Measurements from ENCODE around the gene RRBP1.

RRBP1 gene

DNA sequence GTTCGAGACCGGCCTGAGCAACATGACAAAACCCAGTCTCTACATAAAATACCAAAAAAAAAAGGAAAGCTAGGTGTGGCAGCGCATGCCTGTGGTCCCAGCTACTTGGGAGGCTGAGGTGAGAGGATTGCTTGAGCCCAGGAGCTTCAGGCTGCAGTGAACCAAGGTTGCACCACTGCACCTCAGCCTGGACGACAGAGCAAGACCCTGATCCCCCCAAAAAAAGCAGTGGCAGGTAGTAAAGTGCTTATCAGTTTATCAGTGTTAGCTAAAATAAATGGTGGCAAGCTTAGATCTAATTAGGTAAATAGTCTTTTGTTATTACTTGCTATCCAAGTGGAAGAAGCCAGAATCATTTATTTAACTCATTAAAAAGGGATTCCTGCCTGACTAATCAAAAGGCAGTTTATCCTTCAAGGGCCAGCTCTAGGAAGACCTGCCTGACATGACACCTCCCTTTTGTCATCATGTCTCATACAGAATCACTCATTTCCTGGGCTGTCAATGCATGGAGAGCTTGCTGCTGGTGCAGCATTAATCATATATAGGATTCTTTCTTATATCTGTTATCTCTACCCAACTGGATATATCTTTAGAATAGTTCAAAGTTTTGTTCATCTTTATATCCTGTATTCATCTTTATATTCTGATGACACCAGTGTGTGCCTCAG lies 102.5 kb downstream of the RRBP1 start:
- DNase-seq (ENCODE audit: low read depth in 2 of 2) = no peak

DNA sequence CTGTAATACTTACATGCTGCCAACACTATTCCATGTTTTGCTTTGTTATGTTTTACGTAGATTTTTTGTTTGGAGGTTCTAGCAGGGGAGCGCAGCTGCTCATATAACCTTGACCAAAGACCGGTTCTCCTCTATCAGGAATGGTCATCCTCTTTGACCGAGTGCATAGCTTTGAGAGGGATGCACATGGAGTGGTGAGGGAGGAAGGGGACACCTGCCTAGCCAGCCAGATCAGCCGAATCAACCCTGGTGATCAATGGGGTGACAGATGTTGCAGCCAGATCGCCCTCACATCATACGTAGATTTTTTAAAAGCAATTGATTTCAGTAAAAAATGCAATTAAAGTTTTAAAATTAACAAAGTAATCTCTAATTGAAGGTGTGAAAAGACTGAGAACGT lies 105.8 kb downstream of the RRBP1 start:
- DNase-seq (ENCODE audit: low read depth in 2 of 2) = no peak

DNA sequence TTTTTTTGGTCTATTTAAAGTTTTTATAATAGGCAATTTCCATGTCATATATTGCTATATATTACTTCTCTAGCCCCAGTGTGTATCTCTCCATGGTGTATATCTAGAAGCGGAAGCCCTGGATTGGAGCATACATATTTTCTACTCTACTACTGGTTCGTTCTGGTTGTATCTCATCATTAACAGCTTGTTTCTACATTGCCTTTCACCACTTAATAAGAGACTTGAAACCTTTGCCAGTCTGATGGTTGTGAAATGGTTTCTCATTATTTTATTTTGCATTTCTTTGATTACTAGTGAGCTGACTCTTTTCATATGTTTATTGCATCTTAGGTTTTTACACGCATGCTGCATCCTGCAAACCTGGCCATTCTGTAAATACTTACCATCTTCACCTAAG lies 108.6 kb downstream of the RRBP1 start:
- no peak for DNase-seq (ENCODE audit: low read depth in 2 of 2)

DNA sequence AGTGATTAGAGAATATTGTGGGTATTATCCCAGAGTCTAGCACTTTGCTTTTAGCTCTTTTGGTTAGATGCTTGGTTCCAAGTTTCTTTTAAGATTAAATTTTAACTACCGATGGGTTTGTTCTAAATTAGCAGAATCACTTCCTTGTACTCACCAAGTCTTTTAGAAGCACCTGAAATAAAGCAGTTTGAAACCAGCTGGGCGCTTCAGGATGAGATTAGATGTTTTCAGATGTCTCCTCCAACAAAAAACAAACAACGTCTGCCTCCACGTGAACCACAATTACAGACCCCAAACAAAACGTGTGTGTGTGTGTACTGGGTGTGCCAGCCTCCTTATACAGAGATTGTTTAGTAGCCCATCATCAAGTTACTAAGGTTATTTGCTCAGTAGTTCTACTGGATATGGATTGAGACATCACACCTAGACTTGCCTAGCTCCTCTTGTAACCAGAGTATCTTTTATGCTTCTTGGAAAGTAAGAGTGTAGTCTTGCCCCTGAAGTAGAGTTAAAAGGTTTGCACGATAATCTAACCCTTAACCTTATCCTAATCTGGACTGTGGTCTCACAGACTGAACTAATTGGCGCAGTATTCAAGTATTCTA lies 109.9 kb downstream of the RRBP1 start:
- no peak for DNase-seq (ENCODE audit: low read depth in 2 of 2)

DNA sequence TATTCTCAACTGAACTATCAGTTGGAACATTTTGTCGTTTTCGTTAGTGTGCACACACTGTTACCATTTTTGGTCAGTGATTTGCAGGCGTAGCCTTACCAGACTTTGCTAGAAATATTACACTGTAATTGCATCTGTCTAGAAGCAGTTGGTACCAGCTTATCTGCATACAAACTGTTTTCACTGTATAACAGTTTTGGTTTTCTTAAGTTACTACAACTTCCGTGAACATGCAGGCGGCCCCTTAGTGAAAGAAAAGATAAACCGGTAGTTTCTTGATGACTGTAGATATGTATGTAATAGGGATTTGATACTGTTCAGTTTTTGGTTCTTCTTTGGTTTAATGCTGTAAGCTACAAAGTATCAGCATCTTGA lies 110.9 kb downstream of the RRBP1 start:
- DNase-seq (ENCODE audit: low read depth in 2 of 2) = no peak

DNA sequence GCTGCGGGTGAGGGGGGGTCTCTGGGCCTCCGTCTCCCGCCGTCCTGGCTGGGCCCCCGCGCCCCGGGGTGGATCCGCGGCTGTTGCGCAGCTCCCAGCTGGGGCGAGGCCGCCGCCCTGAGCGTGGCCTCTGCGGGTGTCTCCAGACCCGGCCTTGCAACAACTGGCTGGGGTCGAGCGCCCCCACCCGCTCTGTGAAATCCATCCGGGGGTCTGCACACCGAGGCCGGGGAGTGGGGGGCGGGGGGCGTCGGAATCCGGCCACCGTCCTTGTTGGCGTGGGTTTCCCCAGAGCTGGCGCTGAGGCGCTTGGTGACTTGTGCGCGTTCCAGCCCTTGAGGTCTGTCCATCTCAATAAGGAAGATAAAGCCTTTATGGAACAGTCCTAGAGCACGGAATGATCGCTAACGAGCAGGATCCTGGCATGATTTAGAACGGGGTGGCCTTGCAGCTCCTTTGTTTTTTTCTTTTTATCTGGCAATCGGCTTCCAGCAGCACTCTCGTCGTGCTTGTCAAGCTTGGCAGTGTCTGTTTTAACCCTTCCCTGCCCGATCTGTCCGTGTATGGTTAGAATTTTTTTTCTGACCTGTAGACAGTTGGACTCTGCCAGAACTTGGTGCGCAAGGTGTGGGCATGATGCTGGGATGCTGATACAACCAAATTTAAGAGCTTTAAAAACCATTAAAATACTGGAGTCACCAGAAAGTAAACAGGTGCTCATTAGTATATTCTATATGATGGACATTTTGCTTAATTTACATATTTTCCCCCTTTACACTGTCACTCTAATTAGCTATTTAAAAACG lies 111.5 kb downstream of the RRBP1 start:
- DNase-seq (ENCODE audit: low read depth in 2 of 2) = peak in 1 of 2 experiments; percentile 15

DNA sequence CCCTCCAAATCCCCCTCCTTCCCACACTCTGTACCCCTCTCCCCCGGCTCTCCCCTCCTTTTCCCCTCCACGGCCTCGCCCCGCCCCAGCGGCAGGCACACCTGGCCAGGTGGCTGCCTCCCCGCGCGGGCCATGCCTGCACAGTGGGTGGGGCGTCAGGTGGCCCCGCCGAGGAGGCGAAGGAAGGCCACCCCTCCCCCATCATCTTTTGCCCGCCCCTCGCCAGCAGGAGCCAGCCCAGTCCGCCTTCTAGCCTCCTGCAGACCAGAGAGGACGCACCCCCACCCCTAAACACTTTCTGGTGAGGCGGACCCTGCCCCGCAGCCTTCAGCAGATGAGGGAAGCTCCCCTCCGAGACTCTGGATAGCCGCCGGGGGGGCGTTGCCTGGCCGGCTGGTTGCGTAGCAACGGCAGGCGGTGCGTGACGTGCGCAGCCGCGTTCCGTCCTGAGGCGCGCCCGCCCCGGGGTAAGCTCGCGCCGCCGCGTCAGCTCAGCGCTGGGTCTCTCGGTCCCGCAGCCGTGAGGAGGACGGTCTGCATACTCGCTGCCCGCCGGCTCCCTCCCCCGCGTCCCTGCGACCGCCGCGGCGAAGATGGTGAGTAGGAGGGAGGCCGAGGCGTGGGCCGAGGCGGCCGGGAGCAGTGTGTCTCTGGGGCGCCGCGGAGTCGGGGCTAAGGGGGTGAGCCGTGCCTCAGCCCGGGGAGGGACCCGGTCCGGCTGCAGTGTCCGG lies 112.3 kb downstream of the RRBP1 start, which contains the start of gene DSTN:
Gene DSTN, plus strand, starts transcription at position 460 of the 731 bp plus-strand sequence. Its CDS starts 134 bp downstream, at position 594.
- DNase-seq (ENCODE audit: low read depth in 2 of 2) = peak; percentile 76 to 82

DNA sequence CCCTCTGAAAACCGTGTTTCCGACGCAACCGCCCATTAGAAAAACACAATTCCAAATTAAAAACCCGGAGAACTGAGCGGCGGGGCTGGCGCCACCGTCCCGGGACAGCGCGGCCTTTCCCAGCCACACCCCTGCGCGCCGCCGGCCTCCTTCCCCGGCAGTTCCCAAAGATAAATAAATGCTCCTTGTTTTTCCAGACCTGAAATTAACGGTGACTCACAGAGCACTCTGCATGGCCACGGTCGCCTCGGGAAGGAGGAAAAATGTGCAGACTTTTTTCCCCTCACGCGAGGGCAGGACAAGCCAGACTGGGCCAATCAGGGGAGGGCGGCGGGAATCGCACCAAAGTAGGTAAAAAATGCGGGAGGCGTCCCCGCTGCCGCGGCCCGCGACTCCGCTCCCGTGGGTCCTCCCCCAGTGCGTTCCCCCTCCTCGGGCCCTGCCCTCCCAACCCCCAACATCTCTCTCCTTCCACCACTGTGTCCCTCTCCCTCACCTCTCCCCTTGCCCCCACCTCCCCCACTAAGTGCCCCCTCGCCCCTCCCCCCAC lies 113.0 kb downstream of the RRBP1 start:
- DNase-seq (ENCODE audit: low read depth in 2 of 2) = peak in 1 of 2 experiments; percentile 12

DNA sequence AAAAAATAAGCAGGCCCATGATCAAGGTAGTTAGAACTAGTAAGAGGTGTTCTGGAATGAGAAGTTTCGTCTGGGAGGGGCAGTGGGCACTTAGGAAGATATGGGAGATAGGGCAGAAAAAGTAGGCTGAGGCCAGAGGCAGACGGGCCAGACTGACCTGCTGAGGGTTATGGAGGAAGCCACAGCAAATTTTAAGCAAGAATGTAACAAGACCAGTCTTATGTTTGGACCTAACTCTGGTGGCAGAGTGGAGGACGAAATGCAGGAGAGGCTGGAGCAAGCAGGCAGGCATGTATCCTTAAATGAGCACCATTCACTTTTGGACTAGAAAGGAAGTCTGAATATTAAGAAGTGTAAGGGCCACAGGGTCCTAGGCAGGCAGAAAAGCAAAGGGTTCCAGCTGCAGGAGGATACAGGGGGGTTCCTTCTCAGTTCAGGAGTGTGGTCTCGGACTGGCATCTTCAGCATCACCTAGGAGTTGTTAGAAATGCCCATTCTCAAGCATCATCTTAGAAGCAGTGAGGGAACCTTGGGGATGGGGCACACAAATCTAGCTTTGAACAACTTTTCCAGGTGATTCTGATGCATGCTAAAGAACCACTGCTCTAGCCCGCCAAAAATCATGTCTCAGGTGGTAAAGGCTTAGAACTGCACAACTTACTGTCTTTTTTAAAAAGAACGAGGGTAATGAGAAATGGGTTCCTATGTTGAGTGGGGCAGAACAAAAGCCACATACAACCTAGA lies 113.8 kb downstream of the RRBP1 start:
- DNase-seq (ENCODE audit: low read depth in 2 of 2) = no peak

DNA sequence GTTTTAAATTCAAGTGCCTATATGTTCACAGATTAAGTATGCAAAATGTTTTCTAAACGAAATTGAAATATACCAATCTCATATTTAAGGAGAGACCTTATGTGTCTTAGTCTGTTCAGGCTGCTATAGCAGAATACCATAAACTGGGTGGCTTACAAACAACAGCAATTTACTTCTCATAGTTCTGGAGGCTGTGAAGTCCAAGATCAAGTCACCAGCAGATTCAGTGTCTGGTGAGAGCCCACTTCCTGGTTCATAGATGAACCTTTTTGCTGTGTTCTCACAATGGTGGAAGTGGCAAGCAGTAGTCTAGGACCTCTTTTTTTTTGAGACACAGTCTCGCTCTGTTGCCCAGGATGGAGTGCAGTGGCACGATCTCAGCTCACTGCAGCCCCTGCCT lies 115.7 kb downstream of the RRBP1 start:
- DNase-seq (ENCODE audit: low read depth in 2 of 2) = no peak

DNA sequence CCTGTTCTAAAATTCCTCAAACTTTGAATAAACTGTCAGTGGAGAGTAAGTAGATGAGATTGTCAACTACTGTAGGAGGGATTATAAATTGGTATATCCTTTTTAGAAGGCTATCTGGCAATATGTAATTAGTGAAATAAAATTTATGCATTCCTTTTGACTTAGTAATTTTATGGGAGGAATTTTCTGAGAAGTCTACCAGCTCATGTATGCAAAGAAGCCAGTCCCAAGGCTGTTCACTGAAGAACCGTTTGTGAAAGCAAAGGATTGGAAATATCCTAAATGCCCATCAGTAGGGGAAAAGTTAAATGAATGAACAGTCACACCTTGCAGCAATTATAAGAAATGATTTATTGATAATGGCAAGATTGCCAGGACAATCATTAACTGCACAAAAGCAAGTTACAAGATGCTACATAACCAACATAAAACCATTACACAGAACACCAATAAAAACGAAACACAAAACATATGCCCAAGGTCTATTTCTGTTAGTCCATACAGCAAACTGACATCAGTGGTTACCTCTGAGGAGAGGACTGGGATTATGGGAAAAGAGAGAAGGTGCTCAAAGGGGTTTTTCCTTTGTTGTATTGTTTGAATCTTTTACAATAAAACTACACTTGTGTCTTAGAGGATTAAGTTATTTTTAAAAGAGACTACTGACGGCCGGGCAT lies 116.7 kb downstream of the RRBP1 start:
- no peak for DNase-seq (ENCODE audit: low read depth in 2 of 2)

All from stimulated activated CD4-positive, alpha-beta T cell treated with anti-CD3 and anti-CD28 coated beads, Interleukin-12 subunit alpha, Interleukin-12 subunit beta, amount 100 ng/mL, for 24 hours (primary cell).